Brain microvascular endothelial cell (primary cell): ENCODE data around the gene ENDOD1.

Experiments
- DNase-seq: peaks from one replicate; pipeline ENCODE4 v3.0.0-alpha.2; 2020
- H3K27ac ChIP-seq: fragments of 250-450 bp; sonication (Bioruptor Pico); 2 replicates; pipeline ENCODE4 v1.5.1; 2020; ENCODE audit warnings: mild to moderate bottlenecking, moderate library complexity
- H3K27me3 ChIP-seq: fragments of 250-450 bp; sonication (Bioruptor Pico); replicated peaks from 2 replicates; pipeline ENCODE4 v1.5.1; 2020; ENCODE audit warnings: mild to moderate bottlenecking
- H3K36me3 ChIP-seq: fragments of 250-450 bp; sonication (Bioruptor Pico); replicated peaks from 2 replicates; pipeline ENCODE4 v1.5.1; 2020; ENCODE audit warnings: mild to moderate bottlenecking
- H3K4me3 ChIP-seq: 2 replicates; pipeline ENCODE4 v1.5.1; 2011; ENCODE audit warnings: low read depth, mild to moderate bottlenecking, control low read depth, low read length, moderate library complexity
- in situ Hi-C: cut with HindIII; loops from 2 replicates; pipeline ENCODE4 v1.10.0; 2017; ENCODE audit warnings: low sequenced_read_pairs, low pct_ligation_motif_present
- TF ChIP-seq, protein P1 (sequence below): IDR thresholded peaks from 2 replicates; pipeline ENCODE4 v1.5.1; 2011; ENCODE audit warnings: low read depth, mild to moderate bottlenecking, moderate library complexity, low read length, control low read depth, inconsistent platforms; ENCODE audit errors: missing control alignments

The ENDOD1 gene

DNA sequence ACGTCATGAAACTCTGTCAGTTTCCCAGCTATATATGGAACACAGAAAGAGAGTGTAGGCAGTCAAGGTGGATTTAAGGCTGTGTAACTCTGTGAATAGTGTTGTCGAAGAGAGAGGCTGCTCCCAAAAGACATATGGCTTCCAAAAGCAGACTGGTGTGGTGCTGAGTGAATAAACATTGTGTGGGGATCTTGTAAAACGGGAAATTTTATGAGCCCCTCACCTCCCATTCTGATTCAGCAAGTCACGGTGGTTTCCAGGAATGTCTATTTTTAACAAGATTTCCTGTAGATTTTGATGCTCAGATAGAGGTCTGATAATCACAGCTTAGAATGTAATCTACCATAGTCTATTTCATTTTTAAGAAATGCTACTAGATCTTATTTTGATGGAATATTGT lies 73.5 kb downstream of the ENDOD1 start:
- TF ChIP-seq, protein P1, sequence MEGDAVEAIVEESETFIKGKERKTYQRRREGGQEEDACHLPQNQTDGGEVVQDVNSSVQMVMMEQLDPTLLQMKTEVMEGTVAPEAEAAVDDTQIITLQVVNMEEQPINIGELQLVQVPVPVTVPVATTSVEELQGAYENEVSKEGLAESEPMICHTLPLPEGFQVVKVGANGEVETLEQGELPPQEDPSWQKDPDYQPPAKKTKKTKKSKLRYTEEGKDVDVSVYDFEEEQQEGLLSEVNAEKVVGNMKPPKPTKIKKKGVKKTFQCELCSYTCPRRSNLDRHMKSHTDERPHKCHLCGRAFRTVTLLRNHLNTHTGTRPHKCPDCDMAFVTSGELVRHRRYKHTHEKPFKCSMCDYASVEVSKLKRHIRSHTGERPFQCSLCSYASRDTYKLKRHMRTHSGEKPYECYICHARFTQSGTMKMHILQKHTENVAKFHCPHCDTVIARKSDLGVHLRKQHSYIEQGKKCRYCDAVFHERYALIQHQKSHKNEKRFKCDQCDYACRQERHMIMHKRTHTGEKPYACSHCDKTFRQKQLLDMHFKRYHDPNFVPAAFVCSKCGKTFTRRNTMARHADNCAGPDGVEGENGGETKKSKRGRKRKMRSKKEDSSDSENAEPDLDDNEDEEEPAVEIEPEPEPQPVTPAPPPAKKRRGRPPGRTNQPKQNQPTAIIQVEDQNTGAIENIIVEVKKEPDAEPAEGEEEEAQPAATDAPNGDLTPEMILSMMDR: no peak
- no peak overlapping the region for H3K27ac ChIP-seq
- no peaks in the 10 kb centered on the region for H3K27me3 ChIP-seq
- no peaks in the 10 kb centered on the region for H3K36me3 ChIP-seq
- no peak for DNase-seq
- in situ Hi-C loops: loop anchor here (25.0 kb wide), 1 partner anchor 599 kb away; no protein-coding TSS in a partner anchor
- no peak overlapping the region for H3K4me3 ChIP-seq

DNA sequence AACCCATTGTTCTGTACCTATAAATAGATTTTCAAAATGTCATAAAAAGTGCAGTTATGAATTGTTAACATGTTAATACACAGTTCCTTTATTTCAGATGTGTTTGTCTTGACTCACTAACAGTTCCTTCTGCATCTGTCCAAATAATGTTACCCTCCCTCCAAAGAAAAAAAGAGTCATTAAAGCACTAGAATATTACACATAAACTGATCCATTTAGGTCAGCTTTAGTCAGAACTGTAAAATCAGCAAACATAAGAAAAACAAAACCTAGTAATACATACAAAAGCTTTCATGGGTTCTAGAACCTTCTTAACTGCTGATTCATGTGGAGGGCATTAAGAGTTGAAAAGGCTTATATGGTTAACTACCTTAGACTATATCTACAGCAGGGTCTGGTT lies 76.0 kb downstream of the ENDOD1 start:
- H3K4me3 ChIP-seq: no peak overlapping the region
- TF ChIP-seq, protein P1: no peak
- no peaks in the 10 kb centered on the region for H3K36me3 ChIP-seq
- H3K27me3 ChIP-seq: no peaks in the 10 kb centered on the region
- H3K27ac ChIP-seq: no peak overlapping the region
- in situ Hi-C loops: loop anchor here (25.0 kb wide), 1 partner anchor 597 kb away; no protein-coding TSS in a partner anchor
- no peak for DNase-seq

DNA sequence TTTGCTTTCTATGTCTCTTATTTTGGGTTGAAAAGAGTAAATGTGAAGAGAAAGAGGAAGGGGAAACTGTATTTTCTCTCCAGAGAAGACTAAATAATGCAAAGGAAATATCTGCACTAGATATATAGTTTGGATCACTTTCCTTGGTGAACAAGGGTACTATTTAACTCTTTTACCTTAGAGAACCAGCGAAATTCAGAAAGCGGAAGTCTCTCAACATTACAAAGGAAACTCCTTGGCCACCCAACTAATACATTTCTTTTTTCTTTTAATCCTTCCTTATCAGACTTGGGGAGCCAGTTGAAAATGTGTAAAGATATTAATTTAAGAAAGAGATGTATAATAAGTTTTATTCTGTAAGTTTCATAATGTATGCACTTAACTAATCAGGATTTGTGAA lies 77.1 kb downstream of the ENDOD1 start:
- H3K27ac ChIP-seq: no peak overlapping the region
- H3K36me3 ChIP-seq: no peaks in the 10 kb centered on the region
- no peaks in the 10 kb centered on the region for H3K27me3 ChIP-seq
- TF ChIP-seq, protein P1: no peak
- no peak overlapping the region for H3K4me3 ChIP-seq
- in situ Hi-C loops: loop anchor here (25.0 kb wide), 1 partner anchor 596 kb away; no protein-coding TSS in a partner anchor
- no peak for DNase-seq

DNA sequence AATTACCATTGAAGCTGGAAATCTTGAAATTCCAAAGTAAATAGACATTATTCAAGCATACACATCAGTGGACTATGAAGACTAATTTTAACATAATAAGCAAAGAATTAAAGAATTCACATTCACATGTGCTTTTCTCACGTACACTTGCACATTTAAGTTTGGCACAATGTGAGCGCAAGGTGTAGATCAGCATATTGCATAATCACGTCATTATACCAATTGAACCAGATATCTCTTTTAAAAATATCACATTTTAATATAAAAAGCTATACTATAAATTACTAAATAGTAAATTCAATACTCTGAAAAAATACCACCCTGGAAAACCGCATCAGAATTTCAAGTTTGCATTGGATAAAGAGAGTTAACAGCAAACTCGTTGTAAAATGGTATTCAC lies 80.6 kb downstream of the ENDOD1 start:
- in situ Hi-C loops: loop anchor here (25.0 kb wide), 1 partner anchor 592 kb away; no protein-coding TSS in a partner anchor
- DNase-seq: no peak
- Histone ChIP-seq H3K27ac (no peak overlapping the region), H3K36me3 (no peaks in the 10 kb centered on the region), H3K4me3 (no peak overlapping the region), H3K27me3 (no peaks in the 10 kb centered on the region)
- TF ChIP-seq, protein P1: no peak

DNA sequence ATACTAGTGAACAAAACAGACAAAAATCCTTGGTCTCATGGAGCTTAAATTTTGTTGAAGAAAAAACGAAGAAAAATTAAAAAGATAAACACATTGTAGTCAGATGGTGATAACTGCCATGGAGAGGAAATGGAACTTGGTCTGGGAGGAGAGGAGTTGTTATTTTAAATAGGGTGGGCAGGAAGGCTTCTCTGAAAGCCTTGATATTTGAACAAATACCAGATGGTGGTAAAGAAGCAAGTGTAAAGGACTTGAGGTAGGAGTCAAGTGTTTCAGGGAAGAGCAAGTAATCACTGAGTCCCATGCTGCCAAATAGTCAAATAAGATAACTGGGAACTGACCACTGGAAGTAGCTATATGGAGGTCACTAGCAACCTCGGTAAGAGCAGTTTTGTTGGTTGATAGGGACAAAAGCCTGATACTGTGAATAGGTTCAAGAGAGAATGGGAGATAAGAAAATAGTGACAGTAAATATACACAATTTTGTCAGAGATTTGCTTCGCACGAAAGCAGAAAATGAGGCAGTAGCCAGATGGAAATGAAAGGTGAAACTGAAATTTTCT lies 86.3 kb downstream of the ENDOD1 start:
- Histone ChIP-seq H3K36me3 (no peaks in the 10 kb centered on the region), H3K4me3 (no peak overlapping the region), H3K27me3 (no peaks in the 10 kb centered on the region), H3K27ac (no peak overlapping the region)
- TF ChIP-seq, protein P1: no peak
- in situ Hi-C loops: no loop called here
- DNase-seq: no peak
